NOMO-1 (cell line): ENCODE data around the gene ZNF512B.
A peak's percentile ranks its signal among the peaks of the same experiment; 100 is the strongest.
"Not testable (repeated sequence)": the region's sequence is repeated elsewhere in the genome, so short reads cannot be mapped to it uniquely, and the experiment has no call there.

ENCODE experiments used
- DNase-seq, 2 experiments: peaks; one replicate each; lab custom pipeline; 2025; ENCODE audit not compliant: unreplicated experiment in 2 of 2; lab: John Stamatoyannopoulos, UW

The ZNF512B gene

DNA sequence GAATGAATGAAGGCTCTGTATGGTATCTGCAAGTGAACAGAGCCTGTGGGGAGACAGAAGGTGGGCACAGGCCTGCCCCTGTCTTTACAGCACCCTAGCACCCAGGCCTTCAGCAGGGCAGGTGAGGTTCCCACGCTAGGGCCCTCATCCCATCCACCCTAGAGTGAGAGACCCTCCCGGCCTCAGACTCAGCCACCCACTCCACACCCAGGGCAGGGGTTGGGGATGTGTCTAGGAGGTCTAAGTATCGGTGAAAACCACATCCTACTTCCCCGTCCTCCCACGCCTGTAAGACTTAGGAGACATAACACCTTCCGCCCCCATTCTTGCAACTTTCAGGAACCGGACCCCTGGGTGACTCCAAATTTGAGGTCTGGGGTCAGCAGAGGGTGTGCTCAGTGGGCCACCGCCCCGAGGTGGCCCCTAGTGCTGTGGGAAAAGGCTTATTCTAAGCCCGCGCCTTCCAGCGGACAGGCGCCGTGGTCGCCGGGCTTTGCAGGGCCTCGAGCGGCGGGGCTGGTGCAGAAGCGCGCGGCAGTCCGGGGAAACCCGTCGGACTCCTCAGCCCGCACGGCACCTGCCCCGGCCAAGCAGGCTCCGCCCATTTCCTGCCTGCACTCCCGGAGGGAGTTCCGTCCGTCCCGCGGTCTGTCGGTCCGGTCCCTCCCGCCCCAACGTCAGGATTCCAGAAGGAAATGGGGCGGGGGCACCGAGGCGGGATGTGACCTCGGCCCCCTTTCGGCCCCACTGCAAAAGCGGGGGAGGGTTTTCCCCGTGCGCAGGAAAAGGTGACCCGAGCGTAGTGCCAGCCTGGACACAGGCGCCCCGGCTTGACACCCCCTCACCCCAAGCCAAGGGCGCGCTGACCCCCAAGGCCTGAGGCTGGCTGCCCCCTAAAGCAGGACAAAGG, 8.8 kb upstream of the ZNF512B start:
- peak; percentile 17 to 18 for DNase-seq

DNA sequence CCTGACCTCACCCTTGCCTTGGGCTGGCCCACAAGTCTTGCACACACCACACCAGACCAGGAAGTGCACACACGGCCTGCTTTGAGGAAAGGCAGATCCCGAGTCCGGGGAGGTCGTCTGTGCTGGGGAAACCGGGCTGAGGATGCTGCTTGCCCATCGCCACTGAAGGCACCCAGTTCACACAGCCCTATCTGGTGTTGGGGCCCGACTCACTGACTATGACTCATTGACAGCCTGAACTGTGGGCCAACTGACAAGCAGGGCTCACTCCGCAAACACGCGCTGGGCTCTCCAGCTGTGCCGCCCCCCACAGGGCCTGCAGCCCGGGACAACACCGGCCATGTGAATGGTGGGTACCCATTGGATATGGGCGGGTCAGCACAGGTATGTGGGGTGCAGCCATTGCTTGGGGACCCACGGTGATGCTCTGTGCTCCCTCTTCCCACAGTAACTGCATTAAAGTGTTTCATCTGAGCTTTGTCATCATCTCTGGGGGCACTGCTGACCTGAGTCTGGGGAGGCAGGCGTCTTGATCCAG, 8.1 kb upstream of the ZNF512B start:
- DNase-seq, result peak in 1 of 2 experiments; percentile 13

- no peak for DNase-seq
Observed at GRCh38 chr20:63976980-63977738, 7.4 kb upstream of the ZNF512B start.

DNA sequence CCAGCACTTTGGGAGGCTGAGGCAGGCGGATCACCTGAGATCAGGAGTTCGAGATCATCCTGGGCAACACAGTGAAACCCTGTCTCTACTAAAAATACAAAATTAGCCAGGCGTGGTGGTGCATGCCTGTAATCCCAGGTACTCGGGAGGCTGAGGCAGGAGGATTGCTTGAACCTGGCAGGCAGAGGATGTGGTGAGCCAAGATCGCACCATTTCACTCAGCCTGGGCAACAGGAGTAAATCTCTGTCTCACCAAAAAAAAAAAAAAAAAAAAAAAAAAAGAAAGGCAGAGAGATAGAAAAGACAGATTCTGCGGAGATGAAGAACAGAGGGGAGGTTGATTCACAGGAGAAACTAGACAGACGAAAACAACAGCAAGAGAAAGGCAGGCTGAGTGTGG, 6.8 kb upstream of the ZNF512B start:
- not testable (repeated sequence) for DNase-seq

DNA sequence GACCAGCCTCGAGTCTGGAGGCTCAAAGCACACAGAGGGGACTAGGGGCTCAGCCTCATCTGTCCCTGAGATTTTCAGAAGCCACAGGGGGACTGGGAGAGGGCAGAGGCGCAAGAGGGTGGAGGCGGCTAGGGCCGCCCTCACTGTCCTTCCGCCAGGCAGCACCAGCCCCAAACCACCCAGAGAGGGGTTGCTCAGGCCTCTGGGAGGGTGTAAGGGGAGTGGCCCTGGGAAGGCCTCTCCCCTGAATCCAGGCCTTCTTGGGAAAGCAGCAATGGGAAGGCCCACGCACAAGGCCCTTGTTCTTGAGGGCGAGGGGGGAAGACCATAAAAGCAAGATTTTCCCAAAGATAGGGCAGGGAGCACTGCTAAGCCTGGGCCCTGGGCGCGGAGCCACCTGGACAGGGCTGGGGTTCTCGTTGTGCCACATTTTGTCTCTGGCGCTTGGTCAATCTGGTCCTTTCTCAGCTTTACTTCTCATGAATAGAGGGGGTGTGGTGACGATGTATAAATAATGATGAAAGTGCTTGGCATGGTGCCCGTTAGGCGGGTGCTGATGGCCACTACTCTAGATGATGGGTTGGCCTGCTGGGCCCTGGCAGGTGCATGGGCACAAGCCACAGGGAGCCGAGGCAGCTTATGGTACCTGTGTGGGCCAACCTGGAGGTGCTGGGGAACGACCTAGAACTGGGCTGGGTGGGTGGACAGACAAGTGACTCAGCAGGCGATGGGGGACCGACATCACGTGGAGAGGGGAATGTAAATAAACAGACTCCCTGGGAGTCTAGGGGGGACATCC, 4.9 kb upstream of the ZNF512B start:
- no peak for DNase-seq

GRCh38 chr20:63973636-63974401, 4.1 kb upstream of the ZNF512B start:
- DNase-seq, result peak; percentile 79 to 81

DNA sequence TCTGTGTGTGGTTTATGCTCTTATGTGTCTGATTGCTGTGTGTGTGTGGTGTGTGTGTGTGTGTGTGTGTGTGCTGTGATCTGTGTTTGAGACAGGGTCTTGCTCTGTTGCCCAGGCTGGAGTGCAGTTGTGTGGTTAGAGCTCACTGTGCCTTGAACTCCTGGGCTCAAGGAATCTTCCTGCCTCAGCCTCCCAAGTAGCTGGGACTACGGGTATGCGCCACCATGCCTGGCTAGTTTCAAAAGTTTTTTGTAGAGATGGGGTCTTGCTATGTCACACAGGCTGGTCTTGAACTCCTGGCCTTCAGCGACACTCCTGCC, 3.4 kb upstream of the ZNF512B start:
- DNase-seq, result no peak

DNA sequence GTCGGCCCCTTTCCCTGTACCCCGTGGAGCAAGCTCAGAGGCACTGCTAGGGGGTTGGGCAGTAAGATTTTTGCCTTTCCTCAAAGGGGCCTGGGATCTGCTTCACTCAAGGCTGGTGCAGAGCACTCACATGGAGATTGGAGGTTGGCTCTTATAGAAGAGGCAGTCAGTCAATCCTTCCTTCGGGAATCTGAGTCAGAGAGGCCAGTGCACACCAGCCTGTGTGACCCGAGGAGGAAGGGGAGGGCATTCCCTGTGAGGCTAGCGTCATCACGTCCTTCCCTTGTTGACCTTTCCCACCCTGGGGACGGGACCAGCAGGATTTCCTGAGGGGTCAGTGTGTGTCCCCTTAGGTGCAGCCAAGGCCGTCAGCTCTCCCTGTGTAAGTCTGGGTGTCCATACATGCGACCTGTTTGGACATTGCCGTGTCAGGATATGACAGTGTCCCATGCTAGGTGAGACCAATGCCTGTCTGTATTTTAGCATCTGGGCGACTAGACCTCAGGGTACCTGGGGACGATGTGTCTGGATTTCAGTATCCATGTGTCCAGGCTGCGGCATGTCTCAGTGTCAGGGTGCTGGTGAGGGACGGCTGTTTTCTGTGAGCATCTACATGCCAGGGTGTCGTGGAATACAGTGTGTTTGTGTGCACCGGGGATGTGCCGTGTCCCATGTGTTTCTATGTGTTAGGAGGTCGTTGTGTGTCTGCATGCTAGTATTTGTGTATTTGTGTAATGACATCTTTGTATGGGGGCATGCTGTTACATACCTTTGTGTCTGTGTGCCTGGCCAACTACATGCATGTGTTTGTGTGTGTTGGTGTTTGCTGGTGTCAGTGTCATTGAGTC, 2.8 kb upstream of the ZNF512B start:
- no peak for DNase-seq

DNA sequence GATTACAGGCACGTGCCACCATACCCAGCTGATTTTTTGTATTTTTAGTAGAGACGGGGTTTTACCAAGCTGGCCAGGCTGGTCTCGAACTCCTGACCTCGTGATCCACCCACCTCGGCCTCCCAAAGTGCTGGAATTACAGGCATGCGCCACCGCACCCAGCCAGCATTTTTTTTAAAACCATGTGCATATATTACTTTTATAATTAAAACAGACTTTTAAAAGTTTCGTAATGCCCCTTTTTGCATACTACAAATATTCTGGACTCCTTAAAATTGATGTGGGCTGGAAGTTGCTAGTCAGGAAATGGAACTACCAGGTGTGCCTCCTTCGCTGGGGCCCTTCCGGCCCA, 2.2 kb upstream of the ZNF512B start:
- DNase-seq, result not testable (repeated sequence)

DNA sequence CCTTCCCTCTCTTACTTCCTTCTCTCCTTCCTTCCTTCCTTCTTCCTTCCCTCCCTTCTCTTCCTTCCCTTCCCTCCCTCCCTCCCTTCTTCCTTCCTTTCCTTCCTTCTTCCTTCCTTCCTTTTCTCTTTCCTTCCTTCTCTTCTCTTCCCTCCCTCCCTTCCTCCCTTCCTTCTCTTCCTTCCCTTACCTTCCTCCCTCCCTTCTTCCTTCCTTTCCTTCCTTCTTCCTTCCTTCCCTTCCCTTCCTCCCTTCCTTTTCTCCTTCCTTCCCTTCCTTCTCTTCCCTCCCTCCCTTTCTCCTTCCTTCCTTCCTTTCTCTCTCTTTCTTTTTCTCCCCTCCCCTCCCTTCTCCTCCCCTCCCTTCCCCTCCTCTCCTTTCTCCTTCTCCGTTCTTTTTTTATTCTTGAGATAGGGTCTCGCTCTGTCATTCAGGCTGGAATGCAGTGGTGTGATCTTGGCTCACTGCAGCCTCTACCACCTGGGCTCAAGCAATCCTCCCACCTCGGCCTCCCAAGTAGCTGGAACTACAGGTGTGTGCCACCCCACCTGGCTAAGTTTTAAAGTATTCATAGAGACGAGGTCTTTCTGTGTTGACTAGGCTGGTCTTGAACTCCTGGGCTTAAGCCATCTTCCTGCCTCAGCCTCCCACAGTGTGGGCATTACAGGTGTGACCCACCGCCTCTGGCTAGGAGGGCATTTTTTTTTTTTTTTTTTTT, 1.1 kb upstream of the ZNF512B start:
- DNase-seq, result no peak

GRCh38 chr20:63968928-63969760, 586 bp downstream of the ZNF512B start:
- no peak for DNase-seq

GRCh38 chr20:63968136-63968927, 1.4 kb downstream of the ZNF512B start:
- no peak for DNase-seq

DNA sequence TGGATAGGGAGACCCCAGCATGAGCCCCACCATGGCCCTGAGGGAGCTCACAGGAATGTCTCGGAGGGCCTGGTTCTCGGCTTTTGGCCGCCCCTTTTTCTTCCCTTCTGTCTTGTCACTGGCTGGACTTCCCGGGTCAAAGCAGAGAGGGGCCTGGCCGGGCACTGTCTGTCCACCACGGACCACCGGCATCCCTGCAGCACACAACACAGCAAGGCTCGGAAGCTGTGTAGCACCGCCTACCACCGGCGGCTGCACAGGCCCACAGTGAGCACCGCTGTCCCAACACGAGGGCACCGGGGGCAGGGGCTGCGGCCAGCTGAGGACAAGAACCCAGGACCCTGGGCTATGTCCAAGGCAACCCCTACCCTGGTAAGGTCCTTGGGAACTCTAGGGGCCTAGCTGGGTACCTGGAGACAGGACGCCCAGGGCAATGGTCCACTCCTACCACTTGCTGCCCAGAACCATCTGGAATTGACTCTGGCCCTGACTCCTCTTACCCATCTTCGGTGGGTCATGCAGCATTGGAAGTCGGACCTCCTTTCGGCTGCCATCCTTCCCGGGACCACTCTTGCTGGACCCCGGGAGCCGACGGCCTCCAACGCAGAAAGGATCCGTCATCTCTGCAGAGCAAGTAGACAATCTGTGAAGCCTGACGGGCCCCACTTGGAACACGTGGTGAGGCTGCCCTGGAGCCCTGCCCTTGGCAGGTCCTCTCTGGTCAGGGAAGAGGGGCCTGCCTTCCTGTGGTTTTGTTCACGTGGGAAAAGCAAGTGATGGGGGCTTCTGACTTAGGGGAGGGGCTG, 2.2 kb downstream of the ZNF512B start:
- no peak for DNase-seq

- no peak for DNase-seq
Observed at GRCh38 chr20:63966944-63967322, 2.8 kb downstream of the ZNF512B start.

DNA sequence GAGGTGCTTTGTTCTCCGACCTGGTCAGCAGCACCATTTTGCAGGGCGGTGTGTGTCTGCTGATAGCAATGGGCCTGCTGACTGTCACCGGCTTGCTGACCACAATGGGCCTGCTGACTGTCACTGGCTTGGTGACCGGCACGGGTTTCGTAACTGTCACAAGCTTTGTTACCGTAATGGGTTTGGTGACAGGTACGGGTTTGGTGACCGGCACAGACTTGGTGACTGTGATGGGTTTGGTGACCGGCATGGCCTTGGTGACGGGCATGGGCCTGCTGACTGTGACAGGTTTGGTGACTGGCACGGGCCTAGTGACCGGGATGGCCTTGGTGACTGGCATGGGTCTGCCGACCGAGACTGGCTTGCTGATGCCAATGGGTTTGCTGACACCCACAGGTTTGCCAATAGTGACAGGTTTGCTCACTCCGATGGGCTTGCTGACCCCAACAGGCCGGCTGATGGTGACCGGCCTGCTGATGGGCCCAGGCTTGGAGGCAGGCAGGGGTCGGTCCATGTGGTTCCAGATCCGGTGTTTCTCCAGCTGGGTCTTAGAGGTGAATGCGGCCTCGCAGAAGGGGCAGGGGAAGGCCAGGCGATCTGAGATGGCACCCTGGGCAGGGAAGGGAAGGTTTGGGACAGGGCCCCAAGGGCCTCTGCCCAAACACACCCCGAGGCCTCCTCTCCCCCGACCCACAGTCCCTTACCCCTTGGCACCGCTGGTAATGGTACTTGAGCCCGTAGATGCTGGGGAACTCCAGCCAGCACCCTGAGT, 3.4 kb downstream of the ZNF512B start:
- no peak for DNase-seq

DNA sequence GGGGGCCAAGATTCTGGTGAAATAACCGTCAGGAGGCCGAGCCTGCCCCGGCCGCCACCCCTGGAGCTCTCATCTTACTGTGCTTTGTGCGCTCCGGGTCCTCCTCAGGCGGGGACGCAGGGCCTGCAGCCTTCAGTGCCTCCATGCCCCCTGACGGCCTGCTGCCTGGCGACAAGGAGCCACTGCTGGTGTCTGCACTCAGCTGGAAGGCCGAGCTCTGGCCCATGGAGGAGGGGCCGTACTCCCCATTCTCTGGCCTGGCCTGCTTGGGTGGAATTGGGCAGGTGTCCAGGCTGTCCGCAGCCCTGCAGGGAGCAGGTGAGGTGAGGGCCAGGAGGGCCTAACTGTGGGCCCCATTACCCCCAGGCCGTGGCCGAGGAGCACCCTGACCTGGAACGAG, 5.3 kb downstream of the ZNF512B start:
- no peak for DNase-seq
